Bronchial epithelial cell (primary cell): ENCODE data around the gene SLC22A14. TPM values are rescaled to one million over a fixed set of nuclear protein-coding genes. Genes with fewer than 3 reads are reported as not detected.
A peak's percentile ranks its signal among the peaks of the same experiment; 100 is the strongest.
"Not testable (repeated sequence)": the region's sequence is repeated elsewhere in the genome, so short reads cannot be mapped to it uniquely, and the experiment has no call there.

Experiments
- DNase-seq: peaks from one replicate; pipeline ENCODE4 v3.0.0-alpha.2; 2010; ENCODE audit warnings: low read depth
- FAIRE-seq: peaks from 2 replicates; lab custom pipeline; 2011; peaks lifted over from hg19 to GRCh38; lab: Jason Lieb, UNC
- H3K27me3 ChIP-seq: 2 replicates; pipeline ENCODE4 v1.5.1; 2011; ENCODE audit warnings: low read length; ENCODE audit not compliant: control insufficient read depth, insufficient read depth
- H3K36me3 ChIP-seq: 2 replicates; pipeline ENCODE4 v1.5.1; 2011; ENCODE audit warnings: low read length; ENCODE audit not compliant: control insufficient read depth, insufficient read depth
- H3K4me3 ChIP-seq: 2 replicates; pipeline ENCODE4 v1.5.1; 2011; ENCODE audit warnings: mild to moderate bottlenecking, low read depth, low read length, control low read depth
- CTCF ChIP-seq: IDR thresholded peaks from 2 replicates; pipeline ENCODE4 v1.5.1; 2011; ENCODE audit warnings: mild to moderate bottlenecking, moderate library complexity, low read length, control low read depth, inconsistent platforms; ENCODE audit not compliant: insufficient read depth, severe bottlenecking
- total RNA-seq: library from RNA; depleted of rRNA; stranded (reverse); fragments of >200 nt; gene quantifications from 2 replicates; pipeline ENCODE4 v1.2.1, GENCODE V29; 2014

Gene SLC22A14
- total RNA-seq, 1 donor from 2014 or later, result 0.26 TPM

- DNase-seq, result no peak
- no peak for TF ChIP-seq CTCF
- no peaks in the 10 kb centered on the region for H3K27me3 ChIP-seq
- H3K36me3 ChIP-seq, result no peaks in the 10 kb centered on the region
- no peak for FAIRE-seq
- no peak overlapping the region for H3K4me3 ChIP-seq
Measured at GRCh38 chr3:38283810-38284755, 2.0 kb downstream of the SLC22A14 start.

GRCh38 chr3:38284756-38285150, 2.7 kb downstream of the SLC22A14 start:
- DNase-seq (no peak), FAIRE-seq (peak; percentile 13)
- Histone ChIP-seq H3K4me3 (no peak overlapping the region), H3K36me3 (no peaks in the 10 kb centered on the region), H3K27me3 (no peaks in the 10 kb centered on the region)
- TF ChIP-seq CTCF, result no peak

- H3K36me3 ChIP-seq, H3K4me3 ChIP-seq, H3K27me3 ChIP-seq, FAIRE-seq, DNase-seq: not testable (repeated sequence)
Measured at GRCh38 chr3:38289286-38290217, 7.5 kb downstream of the SLC22A14 start.

- not testable (repeated sequence) for H3K4me3 ChIP-seq, H3K27me3 ChIP-seq, FAIRE-seq, H3K36me3 ChIP-seq
- peak; percentile 16 for DNase-seq
Measured at GRCh38 chr3:38297053-38297452, 15.0 kb downstream of the SLC22A14 start.

GRCh38 chr3:38297537-38297936, 15.4 kb downstream of the SLC22A14 start:
- Histone ChIP-seq H3K36me3 (no peaks in the 10 kb centered on the region), H3K27me3 (no peaks in the 10 kb centered on the region), H3K4me3 (no peak overlapping the region)
- no peak for TF ChIP-seq CTCF
- no peak for DNase-seq
- FAIRE-seq, result no peak

GRCh38 chr3:38297947-38298711, 16.0 kb downstream of the SLC22A14 start:
- DNase-seq (peak; percentile 42), FAIRE-seq (no peak)
- no peaks in the 10 kb centered on the region for H3K27me3 ChIP-seq
- H3K36me3 ChIP-seq, result no peaks in the 10 kb centered on the region
- H3K4me3 ChIP-seq, result no peak overlapping the region
- peak; percentile 38 for TF ChIP-seq CTCF
